HUES6 (cell line): ENCODE results near the gene FABP7.

Experiments
- H3K27ac ChIP-seq: 2 replicates; pipeline ENCODE4 v1.7.0; 2013; ENCODE audit warnings: low read depth, mild to moderate bottlenecking, low read length, inconsistent platforms
- H3K27me3 ChIP-seq: 2 replicates; pipeline ENCODE4 v1.6.1; 2013; ENCODE audit warnings: low read length; ENCODE audit not compliant: control insufficient read depth, insufficient read depth
- H3K36me3 ChIP-seq: 2 replicates; pipeline ENCODE4 v1.6.1; 2013; ENCODE audit warnings: low read length; ENCODE audit not compliant: control insufficient read depth, insufficient read depth
- H3K4me1 ChIP-seq: 2 replicates; pipeline ENCODE4 v1.6.1; 2013; ENCODE audit warnings: low read length; ENCODE audit not compliant: control insufficient read depth, insufficient read depth
- H3K4me3 ChIP-seq: 2 replicates; pipeline ENCODE4 v1.5.1; 2013; ENCODE audit warnings: low read depth, low read length
- H3K9ac ChIP-seq: one replicate; pipeline ENCODE4 v1.6.1; 2013; ENCODE audit warnings: mild to moderate bottlenecking, low read length
- H3K9me3 ChIP-seq: 2 replicates; pipeline ENCODE4 v1.6.1; 2013; ENCODE audit warnings: low read depth, low read length; ENCODE audit not compliant: control insufficient read depth, insufficient read depth

The FABP7 gene

DNA sequence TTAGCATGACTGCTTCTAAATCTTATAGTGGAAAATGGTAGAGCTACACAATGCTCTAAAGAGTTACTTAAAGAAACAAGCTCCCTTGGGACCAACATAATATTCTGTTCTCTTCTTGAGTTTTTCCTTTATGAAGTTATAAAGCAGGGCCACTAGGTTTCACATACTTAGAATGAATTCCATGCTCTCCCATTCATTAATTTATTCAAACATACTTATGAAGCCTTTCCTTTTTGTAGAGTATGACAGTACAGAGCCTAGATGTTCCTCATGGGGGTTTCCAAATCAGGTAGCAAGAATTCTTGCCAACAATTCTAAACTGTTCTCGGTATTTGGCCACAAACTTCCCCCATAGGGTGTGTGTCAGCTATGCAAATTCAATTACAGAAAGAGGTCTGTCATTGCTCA is 20.6 kb upstream of the FABP7 start:
- Histone ChIP-seq H3K36me3 (no peaks in the 10 kb centered on the region), H3K9me3 (no peaks in the 10 kb centered on the region), H3K27ac (no peak overlapping the region), H3K9ac (no peak overlapping the region), H3K4me1 (peaks cover 5% of the 10 kb centered on the region; the same call in 1 of the 2 replicates), H3K27me3 (peaks cover 50% of the 10 kb centered on the region), H3K4me3 (no peak overlapping the region)

DNA sequence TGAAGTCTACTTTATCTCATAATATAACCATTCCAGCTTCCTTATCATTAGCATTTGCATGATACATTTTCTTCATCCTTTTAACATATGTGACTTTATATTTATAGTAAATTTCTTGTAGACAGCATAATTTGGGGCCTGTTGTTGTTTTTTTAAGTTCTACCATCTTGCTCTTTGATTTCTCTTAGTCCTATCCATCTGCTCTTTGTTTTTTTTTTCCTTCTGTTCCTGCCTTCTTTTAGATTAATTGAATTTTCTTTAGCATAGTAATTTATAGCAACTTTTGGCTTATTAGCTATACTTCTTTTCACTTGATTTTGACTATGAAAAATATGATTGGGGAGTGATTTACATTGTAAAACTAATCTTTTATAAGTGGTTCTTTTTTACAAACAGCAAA is 19.2 kb upstream of the FABP7 start:
- no peak overlapping the region for H3K27ac ChIP-seq
- H3K9me3 ChIP-seq = no peaks in the 10 kb centered on the region
- no peaks in the 10 kb centered on the region for H3K36me3 ChIP-seq
- peaks cover 5% of the 10 kb centered on the region; the same call in 1 of the 2 replicates for H3K4me1 ChIP-seq
- H3K4me3 ChIP-seq = no peak overlapping the region
- no peak overlapping the region for H3K9ac ChIP-seq
- H3K27me3 ChIP-seq = peaks cover 37% of the 10 kb centered on the region

DNA sequence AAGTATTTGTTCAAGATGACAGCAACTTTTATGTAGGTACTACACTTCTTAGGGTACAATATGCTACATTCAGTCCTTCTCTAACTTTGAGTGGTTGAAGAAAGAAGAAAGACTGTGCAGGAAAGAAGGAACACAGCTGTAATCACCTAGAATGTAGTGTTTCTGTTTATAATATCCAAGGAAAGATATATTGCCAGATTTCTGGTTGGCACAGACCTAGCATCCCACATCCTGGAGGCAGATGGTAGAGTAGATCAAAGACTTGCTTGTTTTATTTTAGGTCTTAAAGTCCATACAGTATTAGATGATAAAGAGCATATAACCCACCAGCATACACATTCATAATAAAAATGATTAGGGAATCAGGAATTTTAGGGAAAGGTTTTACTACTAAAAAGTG is 13.3 kb upstream of the FABP7 start:
- Histone ChIP-seq H3K9ac (no peak overlapping the region), H3K27ac (no peak overlapping the region), H3K4me3 (no peak overlapping the region), H3K9me3 (no peaks in the 10 kb centered on the region), H3K4me1 (peaks cover 5% of the 10 kb centered on the region; the same call in 1 of the 2 replicates), H3K27me3 (no peaks in the 10 kb centered on the region; the same call in 1 of the 2 replicates), H3K36me3 (no peaks in the 10 kb centered on the region)

DNA sequence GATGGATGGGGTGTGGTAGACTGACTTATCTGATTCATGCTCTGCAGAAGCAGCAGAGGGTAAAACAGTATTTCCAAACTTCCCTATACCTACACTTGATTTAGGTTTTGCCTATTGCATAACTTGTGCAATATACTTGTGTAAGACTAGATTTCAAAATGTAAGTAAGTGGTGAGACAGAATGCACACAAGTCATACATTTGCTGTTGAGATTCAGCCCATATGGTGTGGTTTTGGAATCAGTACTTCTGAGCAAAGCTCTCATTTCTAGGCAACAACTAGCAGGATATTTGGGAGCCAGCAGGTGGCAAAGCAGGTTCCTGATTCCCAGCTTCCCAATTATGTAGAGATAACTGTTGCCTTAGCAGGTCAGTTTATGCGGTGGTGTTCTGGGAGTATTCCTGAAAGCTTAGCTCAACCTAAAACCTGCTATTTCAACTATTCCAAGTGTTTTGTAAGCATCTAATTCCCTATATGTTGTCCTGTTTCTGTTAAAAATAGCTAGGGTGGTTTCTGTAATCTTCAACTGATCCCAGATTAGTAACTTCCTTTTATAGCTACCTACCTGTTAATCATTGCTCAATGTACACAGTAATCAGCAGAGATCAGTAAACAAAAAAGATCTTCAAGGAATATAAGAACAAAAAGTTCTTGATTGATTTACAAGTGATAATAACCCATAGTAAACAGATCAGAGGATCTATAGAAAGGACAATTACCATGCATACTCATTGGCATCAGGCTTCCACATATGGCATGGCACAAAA is 8.5 kb upstream of the FABP7 start:
- no peak overlapping the region for H3K4me3 ChIP-seq
- H3K27me3 ChIP-seq = no peaks in the 10 kb centered on the region
- H3K4me1 ChIP-seq = peaks cover 5% of the 10 kb centered on the region; the same call in 1 of the 2 replicates
- H3K27ac ChIP-seq = no peak overlapping the region
- H3K9ac ChIP-seq = no peak overlapping the region
- H3K36me3 ChIP-seq = no peaks in the 10 kb centered on the region
- no peaks in the 10 kb centered on the region for H3K9me3 ChIP-seq

DNA sequence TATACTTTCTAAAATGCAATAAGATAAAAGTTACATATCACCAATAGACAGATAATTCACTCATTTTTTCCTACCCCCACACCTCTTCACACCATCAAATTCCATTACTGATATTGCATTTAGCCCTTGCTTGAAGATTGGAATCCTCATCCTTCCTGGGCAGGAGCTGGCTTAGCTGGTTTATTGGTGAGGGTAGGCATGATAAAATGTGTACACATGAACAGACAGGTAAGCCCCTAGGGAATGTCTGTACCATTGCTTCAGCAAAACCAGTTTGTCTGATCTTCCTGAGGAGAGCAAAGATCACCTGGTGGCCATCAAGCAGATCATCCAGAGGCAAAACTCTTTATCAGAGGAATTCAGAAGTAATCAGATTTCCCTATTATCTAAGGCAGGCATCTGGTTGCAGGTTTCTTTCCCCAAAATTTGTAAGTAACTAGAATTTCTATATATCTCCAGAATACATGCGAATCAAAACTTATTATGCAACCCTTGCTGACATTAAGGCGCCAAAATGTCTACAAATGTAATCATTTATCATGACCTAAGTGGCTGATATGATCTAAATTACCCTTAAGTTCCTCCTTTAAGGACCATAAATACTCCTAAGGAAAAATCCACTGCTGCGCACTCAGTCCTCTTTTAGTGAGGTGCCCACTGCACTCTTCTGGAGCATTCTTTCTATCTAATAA is 6.6 kb upstream of the FABP7 start:
- Histone ChIP-seq H3K27ac (no peak overlapping the region), H3K4me1 (peaks cover 5% of the 10 kb centered on the region; the same call in 1 of the 2 replicates)

DNA sequence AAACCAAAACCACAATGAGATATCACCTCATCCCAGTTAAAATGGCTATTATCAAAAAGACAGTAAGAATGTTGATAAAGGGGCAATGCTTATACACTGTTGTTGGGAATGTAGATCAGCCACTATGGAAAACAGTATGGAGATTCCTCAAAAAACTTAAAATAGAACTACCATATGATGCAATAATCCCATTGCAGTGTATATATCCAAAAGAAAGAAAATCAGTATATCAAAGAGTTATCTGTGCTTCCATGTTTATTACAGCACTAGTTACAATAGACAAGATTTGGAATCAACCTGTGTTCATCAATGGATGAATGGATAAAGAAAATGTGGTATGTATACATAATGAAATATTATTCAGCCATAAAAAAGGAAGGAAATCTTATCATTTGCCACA is 3.5 kb upstream of the FABP7 start:
- no peak overlapping the region for H3K9ac ChIP-seq
- H3K27ac ChIP-seq = no peak overlapping the region
- peaks cover 3% of the 10 kb centered on the region; the same call in 1 of the 2 replicates for H3K27me3 ChIP-seq
- no peaks in the 10 kb centered on the region for H3K36me3 ChIP-seq
- H3K4me3 ChIP-seq = no peak overlapping the region
- H3K9me3 ChIP-seq = no peaks in the 10 kb centered on the region
- peaks cover 22% of the 10 kb centered on the region for H3K4me1 ChIP-seq

More for the DNA sequence above, 6.6 kb upstream of the FABP7 start:
- no peak overlapping the region for H3K9ac ChIP-seq
- no peak overlapping the region for H3K4me3 ChIP-seq
- H3K27me3 ChIP-seq = no peaks in the 10 kb centered on the region
- no peaks in the 10 kb centered on the region for H3K36me3 ChIP-seq
- no peaks in the 10 kb centered on the region for H3K9me3 ChIP-seq

DNA sequence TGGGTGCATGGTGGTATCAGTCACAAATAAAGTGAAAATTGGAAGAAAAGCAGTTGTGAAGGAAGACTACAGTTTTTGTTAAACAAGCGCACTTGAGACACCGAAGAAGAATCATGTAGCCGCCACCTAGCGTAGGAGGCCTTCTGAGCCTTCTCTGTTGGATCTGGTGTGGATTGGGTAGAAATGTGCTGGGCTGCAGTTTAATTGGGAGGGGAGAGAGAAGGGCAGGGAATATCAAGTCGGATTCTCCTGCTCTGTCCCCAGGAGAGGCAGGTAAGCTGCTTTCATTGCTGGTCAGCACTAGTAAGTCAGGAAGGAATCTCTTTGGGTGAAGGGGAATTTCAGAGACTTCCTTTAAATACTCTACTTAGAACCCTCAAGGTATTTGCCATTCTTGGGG is 1.2 kb upstream of the FABP7 start:
- Histone ChIP-seq H3K9me3 (no peaks in the 10 kb centered on the region), H3K4me3 (no peak overlapping the region), H3K27me3 (peaks cover 3% of the 10 kb centered on the region; the same call in 1 of the 2 replicates)

DNA sequence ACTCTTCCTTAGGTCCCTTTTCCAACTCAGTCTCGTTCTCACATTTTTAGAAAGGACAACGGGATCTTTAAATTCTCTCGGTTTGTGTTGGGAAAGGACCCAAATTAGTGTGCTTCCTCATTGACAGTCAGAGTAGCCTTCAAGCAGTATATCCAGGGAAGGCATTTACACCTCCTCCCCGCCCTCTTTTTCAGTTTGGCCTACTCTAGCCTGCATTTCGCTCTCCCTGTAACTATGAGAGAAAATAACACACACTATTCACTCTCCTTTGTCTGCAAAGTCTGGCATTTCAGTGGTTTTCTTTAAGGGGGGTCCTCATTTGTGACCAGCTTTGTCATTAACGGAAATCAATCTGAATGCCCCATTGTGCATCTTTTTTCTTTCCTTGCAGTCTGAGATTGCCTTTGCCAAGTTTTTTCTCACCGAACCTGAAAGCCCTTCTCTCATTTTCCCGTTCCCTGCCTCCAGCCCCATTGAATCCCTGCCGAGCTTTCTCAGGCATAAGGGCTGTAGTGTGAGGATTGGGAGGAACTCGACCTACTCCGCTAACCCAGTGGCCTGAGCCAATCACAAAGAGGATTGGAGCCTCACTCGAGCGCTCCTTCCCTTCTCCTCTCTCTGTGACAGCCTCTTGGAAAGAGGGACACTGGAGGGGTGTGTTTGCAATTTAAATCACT is 393 bp upstream of the FABP7 start:
- Histone ChIP-seq H3K4me1 (peaks cover 21% of the 10 kb centered on the region), H3K4me3 (peak overlapping the region; percentile 41), H3K27me3 (peaks cover 3% of the 10 kb centered on the region; the same call in 1 of the 2 replicates), H3K36me3 (no peaks in the 10 kb centered on the region), H3K9me3 (no peaks in the 10 kb centered on the region), H3K9ac (no peak overlapping the region), H3K27ac (no peak overlapping the region)

More for the DNA sequence above, 1.2 kb upstream of the FABP7 start:
- H3K27ac ChIP-seq = no peak overlapping the region
- no peaks in the 10 kb centered on the region for H3K36me3 ChIP-seq
- H3K4me1 ChIP-seq = peaks cover 21% of the 10 kb centered on the region
- no peak overlapping the region for H3K9ac ChIP-seq

DNA sequence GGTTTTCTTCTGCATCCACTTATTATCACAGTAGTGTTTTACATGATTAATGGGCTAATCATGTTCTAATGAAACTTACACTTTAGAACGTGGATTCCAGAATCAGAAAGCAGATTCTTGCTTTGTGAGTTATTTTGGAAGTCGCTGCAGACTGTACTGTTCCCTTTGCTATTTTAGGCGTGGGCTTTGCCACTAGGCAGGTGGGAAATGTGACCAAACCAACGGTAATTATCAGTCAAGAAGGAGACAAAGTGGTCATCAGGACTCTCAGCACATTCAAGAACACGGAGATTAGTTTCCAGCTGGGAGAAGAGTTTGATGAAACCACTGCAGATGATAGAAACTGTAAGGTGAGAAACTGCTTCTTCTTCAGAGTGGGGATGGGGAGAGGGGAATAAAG is 598 bp downstream of the FABP7 start:
- Histone ChIP-seq H3K9me3 (no peaks in the 10 kb centered on the region), H3K4me3 (no peak overlapping the region), H3K27ac (no peak overlapping the region), H3K9ac (no peak overlapping the region), H3K36me3 (no peaks in the 10 kb centered on the region), H3K27me3 (peaks cover 3% of the 10 kb centered on the region; the same call in 1 of the 2 replicates), H3K4me1 (peaks cover 21% of the 10 kb centered on the region)

DNA sequence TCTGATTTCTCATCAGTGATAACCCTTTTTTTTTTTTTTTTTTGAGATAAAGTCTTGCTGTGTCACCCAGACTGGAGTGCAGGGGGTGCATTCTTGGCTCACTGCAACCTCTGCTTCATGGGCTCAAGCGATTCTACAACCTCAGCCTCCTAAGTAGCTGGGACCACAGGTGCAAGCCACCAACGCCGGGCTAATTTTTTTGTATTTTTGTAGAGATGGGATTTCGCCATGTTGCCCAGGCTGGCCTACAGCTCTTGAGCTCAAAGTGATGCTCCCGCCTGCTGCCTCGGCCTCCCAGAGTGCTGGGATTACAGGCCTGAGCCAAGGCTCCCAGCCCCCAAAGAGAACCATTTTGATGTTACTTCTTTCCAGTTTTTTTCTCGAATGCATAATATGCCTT is 2.2 kb downstream of the FABP7 start:
- Histone ChIP-seq H3K27ac (no peak overlapping the region), H3K9ac (no peak overlapping the region), H3K4me3 (no peak overlapping the region), H3K9me3 (no peaks in the 10 kb centered on the region), H3K27me3 (peaks cover 3% of the 10 kb centered on the region; the same call in 1 of the 2 replicates), H3K36me3 (no peaks in the 10 kb centered on the region), H3K4me1 (peaks cover 21% of the 10 kb centered on the region)

DNA sequence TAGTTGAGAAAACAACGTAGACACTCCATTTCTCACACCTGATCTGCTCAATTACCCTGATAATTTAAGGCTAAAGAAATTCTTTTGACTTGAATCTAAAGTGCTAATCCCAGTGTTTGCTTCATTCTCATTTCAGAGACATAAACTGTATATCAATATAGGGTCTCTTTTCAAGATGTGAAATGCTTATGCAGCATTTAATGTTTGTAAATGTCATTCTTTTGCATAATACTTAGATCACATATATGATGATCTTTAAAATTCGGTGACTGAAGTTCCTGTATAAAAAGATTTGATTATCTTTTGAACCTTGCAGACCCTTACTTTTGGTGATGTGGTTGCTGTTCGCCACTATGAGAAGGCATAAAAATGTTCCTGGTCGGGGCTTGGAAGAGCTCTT is 3.9 kb downstream of the FABP7 start:
- H3K9me3 ChIP-seq = no peaks in the 10 kb centered on the region
- H3K9ac ChIP-seq = no peak overlapping the region
- H3K27me3 ChIP-seq = peaks cover 16% of the 10 kb centered on the region
- no peaks in the 10 kb centered on the region for H3K36me3 ChIP-seq
- H3K4me3 ChIP-seq = no peak overlapping the region
- no peak overlapping the region for H3K27ac ChIP-seq
- peaks cover 29% of the 10 kb centered on the region for H3K4me1 ChIP-seq
